KOPT-K1 (cell line): Measurements from ENCODE around the gene PRPSAP1.
A peak's percentile ranks its signal among the peaks of the same experiment; 100 is the strongest.

Source experiments
- H3K27ac ChIP-seq: fragments of 200-600 bp; sonication (generic); 2 replicates; pipeline ENCODE4 v1.5.1; 2016; ENCODE audit warnings: antibody characterized with exemption, mild to moderate bottlenecking, low read depth, low read length; ENCODE audit not compliant: poor library complexity, severe bottlenecking
- H3K36me3 ChIP-seq: fragments of 200-600 bp; sonication (generic); 2 replicates; pipeline ENCODE4 v1.5.1; 2017; ENCODE audit warnings: antibody characterized with exemption, mild to moderate bottlenecking, low read length, moderate library complexity; ENCODE audit not compliant: insufficient read depth
- H3K9me3 ChIP-seq: fragments of 200-600 bp; sonication (generic); 2 replicates; pipeline ENCODE4 v1.5.1; 2017; ENCODE audit warnings: antibody characterized with exemption, low read length, mild to moderate bottlenecking; ENCODE audit not compliant: insufficient read depth, poor library complexity, severe bottlenecking

The PRPSAP1 gene, protein sequence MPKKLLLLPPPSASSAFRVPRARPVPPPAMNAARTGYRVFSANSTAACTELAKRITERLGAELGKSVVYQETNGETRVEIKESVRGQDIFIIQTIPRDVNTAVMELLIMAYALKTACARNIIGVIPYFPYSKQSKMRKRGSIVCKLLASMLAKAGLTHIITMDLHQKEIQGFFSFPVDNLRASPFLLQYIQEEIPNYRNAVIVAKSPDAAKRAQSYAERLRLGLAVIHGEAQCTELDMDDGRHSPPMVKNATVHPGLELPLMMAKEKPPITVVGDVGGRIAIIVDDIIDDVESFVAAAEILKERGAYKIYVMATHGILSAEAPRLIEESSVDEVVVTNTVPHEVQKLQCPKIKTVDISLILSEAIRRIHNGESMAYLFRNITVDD

GRCh38 chr17:76353599-76354316 lies at the start of gene PRPSAP1:
TSS of gene PRPSAP1 (minus strand) at chr17:76353916. CDS start at chr17:76353703, 213 bp downstream.
- Histone ChIP-seq H3K9me3 (no peaks in the 10 kb centered on the region), H3K27ac (peak within 1 kb of the TSS; percentile 88), H3K36me3 (no peaks in the 10 kb centered on the region)

- no peaks in the 10 kb centered on the region for H3K9me3 ChIP-seq
- H3K36me3 ChIP-seq: peaks cover 84% of the 10 kb centered on the region
- H3K27ac ChIP-seq: no peak overlapping the region
Measured at GRCh38 chr17:76402711-76403110, 49.0 kb upstream of the PRPSAP1 start.

- no peaks in the 10 kb centered on the region for H3K9me3 ChIP-seq
- H3K27ac ChIP-seq: no peak overlapping the region
- peaks cover 92% of the 10 kb centered on the region for H3K36me3 ChIP-seq
Measured at GRCh38 chr17:76399175-76400172, 45.8 kb upstream of the PRPSAP1 start.

DNA sequence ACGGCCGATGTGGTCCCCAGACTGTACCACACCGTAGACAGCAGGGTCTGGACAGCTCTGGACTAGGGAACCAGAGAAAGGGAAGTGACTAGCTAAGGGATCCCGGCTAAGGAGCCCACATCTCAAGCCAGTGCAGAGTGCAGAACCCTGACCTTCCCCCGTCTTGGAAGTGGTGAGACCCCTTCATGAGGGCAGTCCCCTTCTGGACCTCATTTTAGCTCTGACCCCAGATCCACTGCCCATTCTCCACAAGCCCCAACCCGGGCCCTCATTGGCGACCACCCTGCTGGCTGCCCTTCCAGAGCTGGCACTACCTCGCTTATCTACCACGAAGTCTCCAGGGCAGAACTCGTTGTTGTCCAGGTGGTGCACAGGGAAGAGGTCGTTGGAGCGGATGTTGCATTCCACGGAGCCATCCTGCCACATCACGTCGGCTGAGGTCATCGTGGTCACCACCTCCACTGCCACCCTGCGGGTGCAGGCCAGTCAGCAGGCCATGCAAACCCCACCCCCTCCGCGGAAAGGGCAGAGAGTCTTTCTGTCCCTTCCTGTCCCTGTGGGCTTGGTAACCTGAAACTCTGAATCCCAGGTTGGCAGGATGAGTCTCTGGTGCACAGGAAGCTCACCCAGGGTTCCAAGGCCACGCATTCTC lies 44.9 kb upstream of the PRPSAP1 start:
- Histone ChIP-seq H3K36me3 (peaks cover 91% of the 10 kb centered on the region), H3K9me3 (no peaks in the 10 kb centered on the region), H3K27ac (no peak overlapping the region)

- Histone ChIP-seq H3K27ac (no peak overlapping the region), H3K9me3 (no peaks in the 10 kb centered on the region), H3K36me3 (peaks cover 91% of the 10 kb centered on the region)
Measured at GRCh38 chr17:76397687-76398522, 44.2 kb upstream of the PRPSAP1 start.

DNA sequence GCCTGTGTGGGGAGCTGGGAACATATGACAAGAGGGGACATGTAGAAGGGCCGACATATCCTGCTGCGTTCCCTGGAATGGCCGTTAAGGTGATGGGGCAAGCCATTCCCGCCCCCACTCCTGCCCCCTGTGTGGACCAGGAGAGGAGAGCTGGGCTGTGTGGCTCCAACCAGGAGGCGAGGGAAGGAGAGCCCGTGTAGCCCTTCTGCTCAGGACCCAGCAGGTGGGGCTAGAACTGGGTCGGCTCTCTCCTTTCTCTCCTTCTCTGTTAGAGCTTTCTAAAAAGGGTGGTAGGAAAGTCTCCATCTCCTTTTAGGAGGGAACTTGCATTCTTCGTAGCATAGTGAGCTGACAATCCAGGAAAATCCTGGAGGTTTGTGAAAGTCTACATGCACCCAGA lies 43.5 kb upstream of the PRPSAP1 start:
- H3K36me3 ChIP-seq: peaks cover 91% of the 10 kb centered on the region
- no peaks in the 10 kb centered on the region for H3K9me3 ChIP-seq
- H3K27ac ChIP-seq: no peak overlapping the region

- Histone ChIP-seq H3K36me3 (peaks cover 91% of the 10 kb centered on the region), H3K9me3 (no peaks in the 10 kb centered on the region), H3K27ac (no peak overlapping the region)
Measured at GRCh38 chr17:76395980-76396379, 42.3 kb upstream of the PRPSAP1 start.

GRCh38 chr17:76394166-76394565 lies 40.5 kb upstream of the PRPSAP1 start:
- Histone ChIP-seq H3K27ac (no peak overlapping the region), H3K9me3 (no peaks in the 10 kb centered on the region), H3K36me3 (peaks cover 91% of the 10 kb centered on the region)

DNA sequence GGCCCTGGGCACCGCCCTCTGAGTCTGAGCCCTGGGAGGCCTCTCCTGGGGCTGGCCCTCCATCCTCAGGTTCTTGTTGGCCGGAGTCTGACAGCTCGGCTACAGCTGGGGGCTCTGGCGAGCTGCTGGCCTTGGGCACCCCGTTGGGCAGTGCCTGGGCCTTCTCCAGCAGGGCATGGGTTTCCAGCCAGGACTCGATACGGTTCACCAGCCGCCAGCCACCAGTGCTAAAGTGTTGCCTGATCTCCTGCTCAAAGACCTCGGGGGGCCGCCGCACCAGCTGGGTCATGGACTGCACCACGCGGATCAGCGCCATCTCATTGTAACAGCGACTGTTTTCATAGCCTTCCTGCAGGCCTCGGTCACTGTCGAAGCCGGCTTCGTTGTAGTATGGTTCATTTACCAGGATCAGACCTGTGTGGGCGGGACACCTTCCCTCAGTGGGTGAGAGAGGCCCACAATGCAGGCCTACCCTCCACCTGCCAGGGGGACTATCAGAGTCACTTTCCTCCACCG lies 37.5 kb upstream of the PRPSAP1 start:
- Histone ChIP-seq H3K27ac (no peak overlapping the region), H3K36me3 (peaks cover 66% of the 10 kb centered on the region), H3K9me3 (no peaks in the 10 kb centered on the region)

- Histone ChIP-seq H3K36me3 (peaks cover 54% of the 10 kb centered on the region), H3K9me3 (no peaks in the 10 kb centered on the region), H3K27ac (no peak overlapping the region)
Measured at GRCh38 chr17:76390003-76390421, 36.3 kb upstream of the PRPSAP1 start.

- no peak overlapping the region for H3K27ac ChIP-seq
- no peaks in the 10 kb centered on the region for H3K9me3 ChIP-seq
- H3K36me3 ChIP-seq: peaks cover 53% of the 10 kb centered on the region
Measured at GRCh38 chr17:76388966-76389888, 35.5 kb upstream of the PRPSAP1 start.

- Histone ChIP-seq H3K36me3 (peaks cover 34% of the 10 kb centered on the region), H3K27ac (no peak overlapping the region), H3K9me3 (no peaks in the 10 kb centered on the region)
Measured at GRCh38 chr17:76386966-76387765, 33.5 kb upstream of the PRPSAP1 start.
